ENCODE data around the gene PAX4.

The PAX4 gene, protein sequence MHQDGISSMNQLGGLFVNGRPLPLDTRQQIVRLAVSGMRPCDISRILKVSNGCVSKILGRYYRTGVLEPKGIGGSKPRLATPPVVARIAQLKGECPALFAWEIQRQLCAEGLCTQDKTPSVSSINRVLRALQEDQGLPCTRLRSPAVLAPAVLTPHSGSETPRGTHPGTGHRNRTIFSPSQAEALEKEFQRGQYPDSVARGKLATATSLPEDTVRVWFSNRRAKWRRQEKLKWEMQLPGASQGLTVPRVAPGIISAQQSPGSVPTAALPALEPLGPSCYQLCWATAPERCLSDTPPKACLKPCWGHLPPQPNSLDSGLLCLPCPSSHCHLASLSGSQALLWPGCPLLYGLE

DNA sequence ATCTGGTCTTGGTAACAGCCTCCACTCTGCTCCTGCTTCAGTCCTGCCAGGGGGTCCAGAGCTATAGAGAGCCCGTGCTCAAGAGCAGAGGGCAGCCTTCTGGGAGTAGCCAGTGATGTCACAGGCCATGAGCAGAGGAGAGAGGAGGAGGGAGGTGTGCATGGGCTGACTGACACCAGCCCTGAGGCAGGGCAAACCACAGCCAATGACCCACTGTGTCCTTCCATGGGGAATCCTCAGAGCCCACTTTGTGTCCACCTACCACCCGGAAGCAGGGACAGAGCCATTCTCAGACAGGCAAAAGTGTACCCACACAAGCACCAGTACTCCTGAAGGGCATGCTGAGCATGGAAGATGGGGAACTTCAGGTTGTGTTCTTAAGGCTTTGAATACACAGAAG, at the start of gene PAX4:
TSS of gene PAX4 (minus strand) at position 101 of the 400 bp plus-strand sequence. CDS start 2,214 bp downstream, outside the sequence.
- no peak for ATAC-seq

DNA sequence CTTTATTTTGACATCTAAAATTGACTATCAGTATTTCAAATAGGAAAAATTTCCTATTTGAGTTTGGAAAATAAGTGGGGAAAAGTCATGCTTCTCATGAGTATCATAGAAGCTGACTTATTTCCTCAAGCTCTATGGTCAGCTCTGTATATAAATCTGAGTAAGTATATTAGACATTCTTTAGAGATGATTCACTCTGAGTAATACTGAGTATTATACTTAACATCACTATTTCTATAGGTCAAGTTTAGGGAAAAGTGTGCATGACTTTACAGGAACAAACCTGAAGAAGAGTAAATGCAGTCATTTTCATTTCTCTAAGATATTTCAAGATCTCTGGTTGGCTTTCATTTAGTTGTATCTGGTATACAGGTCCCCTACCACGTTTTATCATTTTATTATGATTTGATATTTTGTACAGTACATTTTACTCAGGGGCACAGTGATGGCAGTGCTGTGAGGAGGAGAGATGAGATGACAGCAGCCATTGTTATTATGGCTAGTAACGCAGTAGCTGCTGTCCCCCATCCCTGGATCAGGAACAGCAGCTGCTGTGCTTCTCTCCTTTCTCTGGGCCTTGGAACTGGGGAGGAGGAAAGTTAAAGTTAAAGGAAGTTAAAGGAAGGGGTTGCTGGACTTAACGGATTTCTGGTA, 49.2 kb upstream of the PAX4 start:
- peak; percentile 87 to 91 for ATAC-seq

DNA sequence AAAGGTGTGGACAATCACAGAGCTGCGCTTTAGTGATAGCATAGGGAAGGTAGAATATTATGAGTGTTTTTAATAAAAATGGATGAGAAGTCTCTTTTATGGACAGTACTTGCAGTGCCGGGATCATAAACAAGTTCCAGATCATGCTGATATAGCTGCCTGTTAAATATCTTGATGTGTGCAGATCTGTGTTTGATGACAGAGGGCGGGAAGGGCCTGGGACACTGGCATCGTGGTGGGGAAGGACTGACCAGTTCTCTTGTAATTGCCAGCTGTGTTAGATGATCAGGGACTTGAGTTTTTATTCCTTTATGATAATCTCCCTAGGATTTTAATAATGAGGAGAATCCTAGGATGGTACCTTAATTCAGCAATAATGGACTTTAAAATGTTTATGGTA, 48.7 kb upstream of the PAX4 start:
- no peak for ATAC-seq

DNA sequence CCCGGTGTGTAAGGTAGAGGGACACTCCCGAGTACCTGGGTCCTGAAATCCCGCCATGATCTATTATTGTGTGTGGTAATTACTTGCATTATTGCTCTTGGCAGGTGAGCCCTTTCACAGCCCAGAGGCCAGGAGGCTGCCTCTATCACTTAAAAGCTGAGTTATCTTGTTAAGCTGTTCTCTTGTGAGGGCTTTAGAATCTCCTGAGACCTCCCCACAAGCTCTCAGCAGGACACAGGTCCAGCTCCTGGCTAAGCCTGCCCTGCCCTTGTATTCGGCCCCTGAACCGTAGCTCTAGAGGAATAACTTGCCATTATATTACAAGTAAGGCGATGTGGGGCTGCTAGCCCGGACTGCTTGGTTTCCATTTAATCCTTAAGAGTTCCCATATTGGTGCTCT, 48.0 kb upstream of the PAX4 start:
- no peak for ATAC-seq

DNA sequence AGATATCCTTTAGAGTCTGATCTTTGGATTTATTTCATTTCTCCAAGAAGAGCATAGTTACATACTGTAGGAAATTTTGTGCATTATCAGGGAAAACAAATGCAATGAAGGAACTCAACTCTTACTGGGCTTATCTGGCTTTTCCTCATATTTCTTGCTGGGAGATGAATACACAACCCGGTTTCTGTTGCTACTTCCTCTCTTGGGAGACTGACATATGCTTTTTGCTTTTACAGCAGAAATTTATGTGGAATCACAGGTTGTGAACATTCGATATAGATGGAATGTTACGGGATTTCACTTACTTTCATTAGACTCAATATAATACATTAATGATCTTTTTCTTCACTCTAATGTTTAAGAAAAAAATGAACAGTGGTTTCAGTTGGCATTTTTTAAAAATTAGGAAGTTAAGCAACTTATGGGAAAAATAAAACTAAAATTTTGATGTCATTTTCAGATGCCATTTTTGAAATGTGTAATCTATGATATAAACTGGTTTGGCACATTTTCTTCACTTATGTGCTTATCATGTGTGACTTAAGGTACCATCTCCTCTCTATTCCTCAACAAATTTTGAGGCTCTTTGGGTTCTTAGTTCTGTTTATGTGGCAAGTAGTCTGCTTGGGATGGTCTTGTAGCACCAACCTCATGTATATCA, 41.2 kb upstream of the PAX4 start:
- ATAC-seq = no peak

DNA sequence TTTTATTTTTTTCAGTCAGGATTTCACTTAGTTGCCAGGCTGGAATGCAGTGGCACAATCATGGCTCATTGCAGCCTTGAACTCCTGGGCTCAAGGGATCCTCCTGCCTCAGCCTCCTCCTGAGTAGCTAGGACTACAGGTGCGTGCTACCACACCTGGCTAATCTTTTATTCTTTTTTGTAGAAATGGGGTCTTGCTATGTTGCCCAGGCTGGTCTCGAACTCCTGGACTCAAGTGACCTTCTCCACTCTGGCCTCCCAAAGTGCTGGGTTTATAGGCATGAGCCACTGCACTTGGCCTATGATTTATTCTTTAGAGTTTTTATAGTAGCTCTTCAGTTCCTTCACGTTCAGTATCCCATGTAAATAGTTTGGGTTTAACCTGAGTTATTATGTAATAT, 39.6 kb upstream of the PAX4 start:
- ATAC-seq = no peak

DNA sequence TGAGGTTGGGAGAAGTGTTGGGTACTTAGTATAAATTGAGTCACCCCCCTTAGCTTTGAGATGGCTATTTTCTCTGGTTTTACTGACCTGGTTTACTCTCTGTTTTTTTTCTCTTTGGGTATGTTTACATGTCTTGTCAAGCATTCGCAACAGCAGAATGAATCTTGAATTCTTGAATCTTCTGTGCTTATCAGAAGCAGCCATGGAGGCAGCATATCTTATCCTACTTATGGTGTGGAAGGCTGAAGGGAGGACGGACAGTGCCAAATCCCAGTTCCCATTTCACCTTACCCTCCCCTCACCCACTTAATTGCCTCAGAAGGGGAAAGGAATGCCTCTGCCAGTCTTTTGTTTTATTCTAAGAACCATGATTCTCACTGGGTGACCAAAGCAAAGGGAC, 37.8 kb upstream of the PAX4 start:
- ATAC-seq = no peak

DNA sequence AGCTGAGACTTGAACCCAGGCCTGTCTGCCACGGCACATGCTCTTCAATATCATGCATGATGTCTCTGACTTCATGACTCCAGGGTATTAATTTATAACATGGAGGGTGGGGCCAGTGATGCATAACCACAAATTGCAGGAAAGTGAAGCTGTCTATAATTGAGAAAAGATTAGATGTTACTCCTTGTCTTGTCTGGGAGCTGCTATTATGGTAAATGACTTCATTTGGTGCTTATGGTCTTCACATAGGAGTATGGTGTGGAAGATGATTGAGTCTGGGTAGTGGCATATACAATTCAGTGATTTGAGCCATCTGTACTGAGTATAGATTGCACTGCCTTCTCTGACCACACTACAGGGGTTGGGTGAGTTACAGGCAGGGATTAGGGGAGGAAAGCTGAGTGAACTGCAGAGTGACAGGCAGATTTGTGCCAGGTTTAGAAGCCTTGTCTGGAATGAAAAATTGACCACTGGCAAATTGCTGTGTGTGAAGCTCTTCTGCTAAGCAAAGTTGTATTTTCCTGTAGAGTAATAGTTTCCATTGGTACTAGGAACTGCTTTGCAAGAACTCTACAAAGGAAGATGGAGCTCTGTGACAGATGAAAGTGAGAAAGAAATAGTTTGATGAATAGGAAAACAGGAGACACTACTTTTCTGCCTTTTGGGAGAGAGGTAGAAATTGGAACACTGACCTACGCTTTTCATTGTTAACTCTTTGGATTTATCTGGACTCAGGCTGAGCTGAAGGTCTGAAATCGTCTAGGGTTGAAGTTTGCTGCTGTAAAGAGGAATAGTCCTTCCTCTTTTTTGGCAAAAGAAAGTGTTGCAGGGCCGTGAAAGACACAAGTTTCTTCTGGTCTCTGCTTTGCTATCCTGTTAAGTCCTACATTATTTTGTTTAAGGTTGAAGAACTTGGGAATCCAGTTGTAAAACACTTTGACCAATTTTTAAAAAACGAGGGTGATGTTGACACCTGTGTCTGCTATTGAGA, 36.8 kb upstream of the PAX4 start:
- no peak for ATAC-seq

DNA sequence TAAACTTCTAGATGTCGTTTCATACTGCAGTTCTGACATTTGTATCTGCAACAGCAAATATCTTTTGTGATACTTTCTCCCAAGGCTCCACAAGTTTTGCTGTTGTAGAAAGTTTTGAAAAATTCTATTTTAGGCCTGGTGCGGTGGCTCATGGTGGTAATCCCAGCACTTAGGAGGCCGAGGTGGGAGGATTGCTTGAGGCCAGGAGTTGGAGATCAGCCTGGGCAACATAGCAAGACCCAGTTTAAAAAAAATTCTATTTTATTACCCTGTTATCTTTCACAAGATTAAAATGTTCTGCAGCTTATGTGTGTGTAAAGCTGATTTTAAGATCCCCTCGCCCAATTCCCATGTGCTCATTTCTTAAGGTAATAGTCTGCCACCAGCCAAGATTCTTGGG, 35.5 kb upstream of the PAX4 start:
- ATAC-seq = no peak

DNA sequence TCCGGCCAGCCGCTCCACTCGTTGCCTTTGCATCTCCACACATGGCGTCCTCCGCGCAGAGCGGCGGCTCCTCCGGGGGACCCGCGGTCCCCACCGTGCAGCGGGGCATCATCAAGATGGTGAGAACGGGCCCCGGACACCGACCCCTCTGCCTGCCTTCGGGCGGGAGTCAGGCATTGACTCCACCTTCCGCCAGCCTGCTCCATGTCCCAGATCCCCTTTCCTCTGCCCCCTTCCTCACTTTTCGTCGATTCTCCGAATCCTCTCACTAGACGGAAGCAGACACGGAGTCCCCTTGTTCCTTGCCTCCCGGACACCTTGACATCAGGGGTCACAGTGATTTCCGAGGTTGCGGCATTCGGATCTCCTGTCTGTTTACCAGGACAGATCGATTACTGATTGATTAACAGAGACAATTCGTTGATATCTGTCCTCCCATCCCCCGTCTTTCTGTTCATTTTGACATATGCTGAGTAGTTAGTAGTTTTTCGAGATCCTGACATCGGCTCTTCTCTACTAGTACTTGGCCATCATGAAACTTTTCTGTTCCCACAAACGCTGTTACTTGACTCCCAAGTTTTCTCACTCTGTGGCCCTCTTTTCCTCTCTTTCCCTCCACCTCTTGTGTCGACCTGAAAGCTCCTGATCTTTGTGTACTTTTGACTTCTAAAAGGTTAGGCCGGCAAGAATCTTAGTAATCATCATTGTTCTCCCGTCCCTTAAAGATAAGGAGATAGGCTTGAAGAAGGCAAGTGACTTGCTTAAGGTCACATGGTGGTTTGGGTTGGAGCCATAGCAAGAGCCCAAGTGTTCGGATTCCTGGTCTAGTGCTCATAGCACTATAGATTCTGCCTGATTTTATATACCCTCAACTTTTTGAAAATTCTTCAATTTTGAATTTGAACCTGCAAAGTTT, 34.6 kb upstream of the PAX4 start:
- ATAC-seq = peak; percentile 7 to 25

DNA sequence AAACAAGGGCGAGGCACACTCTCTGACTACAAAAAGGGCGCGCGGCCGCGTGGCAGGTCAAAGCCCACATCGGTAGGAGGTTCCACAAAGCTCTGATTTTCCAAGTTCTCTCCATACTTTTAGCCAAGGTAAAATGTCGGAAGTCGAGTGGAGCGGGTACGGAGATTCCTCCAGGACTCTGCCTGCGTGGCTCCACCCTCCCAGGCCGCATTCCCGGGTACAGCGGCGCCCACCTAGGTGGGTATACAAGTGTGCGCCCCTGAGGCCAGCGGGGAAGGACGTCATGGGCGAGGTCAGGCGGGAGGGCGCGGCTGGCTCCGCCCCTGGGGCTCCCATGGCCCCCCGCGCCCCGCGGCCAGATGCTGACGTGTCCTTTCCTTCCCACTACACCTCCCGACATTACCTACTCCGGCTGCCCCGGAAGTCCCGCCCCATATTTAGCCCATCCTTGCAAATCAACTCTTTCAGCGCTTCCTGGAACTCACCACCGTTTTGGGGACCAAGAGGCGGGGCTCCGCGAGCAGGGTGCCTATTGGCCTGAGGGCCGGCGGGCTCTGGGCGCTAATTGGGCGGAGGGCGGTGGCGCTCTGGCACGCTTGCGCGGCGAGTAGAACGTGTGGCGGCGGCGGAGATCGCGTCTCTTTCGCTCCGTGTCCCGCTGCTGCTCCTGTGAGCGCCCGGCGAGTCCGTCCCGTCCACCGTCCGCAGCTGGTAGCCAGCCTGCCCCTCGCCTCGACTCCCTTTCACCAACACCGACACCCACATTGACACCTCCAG, 33.8 kb upstream of the PAX4 start, which contains the start of gene SND1:
TSS of gene SND1 (plus strand) at position 639 of the 777 bp plus-strand sequence. CDS start 180 bp downstream, outside the sequence.
- peak; percentile 96 for ATAC-seq

DNA sequence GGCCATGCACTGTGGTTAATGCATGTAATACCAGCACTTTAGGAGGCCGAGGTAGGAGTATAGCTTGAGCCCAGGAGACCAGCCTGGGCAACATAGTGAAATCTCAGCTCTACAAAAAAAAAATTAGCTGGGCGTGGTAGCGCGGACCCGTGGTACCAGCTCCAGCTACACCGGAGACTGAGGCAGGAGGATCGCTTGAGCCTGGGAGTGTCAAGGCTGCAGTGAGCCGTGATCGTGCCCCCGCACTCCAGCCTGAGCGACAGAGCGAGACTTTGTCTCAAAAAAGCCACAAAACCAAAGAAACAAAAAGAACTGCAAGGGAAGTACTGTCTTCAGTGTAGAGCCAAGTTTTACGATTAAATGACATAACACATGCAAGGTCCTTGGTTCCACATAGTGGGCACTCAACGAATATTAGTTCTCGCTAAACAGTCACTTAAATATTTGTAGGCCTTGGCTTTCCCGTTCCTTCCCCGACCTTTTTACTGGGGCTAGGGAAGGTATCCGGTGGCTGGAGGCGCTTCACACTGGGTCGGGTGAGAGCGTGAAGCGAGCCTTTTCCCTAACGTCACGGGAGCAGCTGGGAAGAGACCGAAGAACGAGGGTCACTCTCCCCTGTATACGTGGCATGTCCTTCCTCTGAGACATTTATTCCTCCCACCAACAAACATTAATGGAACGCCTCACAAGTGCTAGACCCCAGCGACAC, 33.1 kb upstream of the PAX4 start:
- ATAC-seq = no peak

DNA sequence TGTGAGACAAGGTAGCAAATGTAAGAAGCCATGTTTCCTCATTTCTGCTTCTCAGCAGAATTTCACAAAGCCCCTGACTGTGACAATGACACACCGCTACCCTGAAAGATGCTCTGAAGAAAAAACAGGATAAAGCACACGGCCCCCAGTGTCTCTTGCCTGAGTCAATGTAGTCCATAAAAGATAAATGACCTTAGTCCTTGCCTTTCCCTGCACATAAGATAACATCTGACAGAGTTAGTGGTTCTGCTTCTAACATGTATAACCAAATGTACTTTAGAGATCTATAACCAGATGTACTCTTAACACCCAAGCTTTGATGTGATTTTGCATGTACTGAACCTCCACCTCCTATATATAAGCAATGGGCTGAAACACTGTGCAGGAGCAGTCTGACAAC, 31.0 kb upstream of the PAX4 start:
- no peak for ATAC-seq

DNA sequence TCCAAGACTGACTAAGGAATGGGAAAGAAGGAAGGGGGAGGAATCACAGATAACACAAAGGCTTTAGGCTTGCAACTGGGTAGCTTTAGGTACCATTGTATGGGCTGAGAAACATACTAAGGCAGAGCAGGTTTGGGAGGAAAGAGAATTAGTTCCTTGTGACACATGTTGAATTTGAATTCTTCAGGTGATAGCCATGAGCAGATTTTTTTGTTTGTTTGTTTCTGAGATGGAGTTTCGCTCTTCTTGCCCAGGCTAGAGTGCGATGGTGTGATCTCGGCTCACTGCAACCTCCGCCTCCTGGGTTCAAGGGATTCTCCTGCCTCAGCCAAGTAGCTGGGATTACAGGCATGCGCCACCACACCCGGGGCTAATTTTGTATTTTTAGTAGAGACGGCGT, 29.7 kb upstream of the PAX4 start:
- no peak for ATAC-seq

DNA sequence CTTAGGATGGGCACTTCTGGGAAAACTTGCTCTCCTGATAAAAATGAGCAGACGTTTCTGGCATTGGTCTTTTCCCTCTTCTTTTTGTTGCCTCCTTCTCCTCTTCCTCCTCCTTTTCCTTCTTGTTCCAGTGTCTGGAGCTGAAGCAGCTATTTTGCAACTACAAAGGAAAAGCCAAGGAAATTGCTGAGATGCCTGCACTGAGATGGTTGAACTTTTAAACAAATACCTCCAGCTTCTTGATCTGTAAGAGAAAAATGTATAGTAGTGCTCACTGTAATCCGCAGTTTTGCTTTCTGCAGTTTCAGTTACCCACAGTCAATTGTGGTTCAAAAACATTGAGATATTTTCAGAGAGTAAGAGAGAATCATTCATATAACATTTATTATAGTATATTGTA, 26.5 kb upstream of the PAX4 start:
- no peak for ATAC-seq

DNA sequence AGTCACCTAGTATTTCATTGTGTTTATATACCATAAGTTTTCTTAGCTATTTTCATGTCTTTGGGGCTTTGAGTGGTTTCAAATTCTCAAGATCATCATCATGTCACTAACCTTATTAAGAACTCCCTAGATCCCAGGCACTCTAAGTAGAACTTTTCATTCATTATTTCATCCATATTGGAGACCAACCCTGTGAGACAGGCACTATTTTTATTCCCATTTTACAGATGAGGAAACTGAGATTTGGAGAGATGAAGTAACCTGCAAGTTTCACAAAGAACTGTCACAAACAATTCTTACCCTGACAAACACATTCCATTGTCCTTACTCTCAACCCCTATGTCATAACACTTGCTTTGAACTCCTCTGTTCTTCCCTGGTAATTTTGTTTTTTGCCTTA, 20.3 kb upstream of the PAX4 start:
- no peak for ATAC-seq

DNA sequence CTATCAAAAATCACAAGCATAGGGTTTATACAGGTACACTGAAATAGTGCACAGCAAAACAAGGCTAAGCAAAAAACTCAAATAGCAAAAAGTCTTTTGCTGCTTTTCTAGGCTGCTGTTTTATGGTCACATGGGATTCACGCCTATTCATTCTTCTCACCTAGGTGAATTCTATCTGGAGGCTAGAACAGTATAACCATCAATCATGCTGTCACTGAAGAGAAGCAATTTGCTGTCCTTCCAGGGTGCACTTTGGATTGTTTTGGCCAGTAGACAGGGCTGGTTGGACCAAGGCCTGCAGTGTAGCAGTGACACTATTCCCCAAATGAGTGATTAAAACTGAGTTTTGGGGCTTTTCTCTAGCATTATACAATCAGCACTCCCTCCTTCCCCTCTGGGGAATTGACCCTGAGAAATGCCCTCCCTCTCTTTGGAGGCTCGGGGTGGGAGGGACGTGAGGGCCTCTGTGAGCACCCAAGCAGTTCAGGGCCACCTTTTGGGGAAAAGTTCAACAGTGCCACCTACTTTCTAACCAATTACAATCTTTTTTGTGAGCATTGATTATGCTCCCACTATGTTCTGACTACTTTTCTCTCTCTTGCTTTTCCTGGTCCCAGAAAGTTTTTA, 17.8 kb upstream of the PAX4 start:
- ATAC-seq = no peak

DNA sequence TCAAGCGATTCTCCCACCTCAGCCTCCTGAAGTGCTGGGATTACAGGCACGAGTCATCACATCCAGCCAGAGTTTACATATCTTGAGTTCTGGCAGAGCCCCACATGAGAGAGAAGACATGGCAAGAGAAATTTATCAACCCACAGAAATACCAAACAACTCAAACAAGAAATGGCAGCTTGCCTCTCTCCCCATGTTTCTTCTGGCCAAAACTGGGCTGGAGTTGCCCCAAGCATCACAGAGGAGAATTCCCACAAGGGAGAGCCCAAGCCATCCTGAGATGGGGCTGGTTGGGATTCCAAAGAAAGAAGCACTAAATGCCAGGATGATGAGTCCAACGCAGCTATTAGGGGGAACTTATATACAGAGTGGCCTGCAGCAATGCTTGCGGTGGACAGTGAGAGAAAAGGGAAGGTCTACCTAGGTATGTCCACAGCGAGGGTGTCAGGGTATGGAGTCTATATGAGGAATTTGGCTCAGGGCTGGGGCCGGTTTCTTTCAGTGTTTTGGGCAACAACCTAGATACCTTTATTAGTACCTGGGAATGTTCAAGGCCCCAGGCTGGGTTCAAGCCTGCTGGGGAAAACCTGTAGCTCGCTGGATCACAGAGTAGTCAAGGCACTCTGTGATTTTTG, 14.5 kb upstream of the PAX4 start:
- no peak for ATAC-seq

DNA sequence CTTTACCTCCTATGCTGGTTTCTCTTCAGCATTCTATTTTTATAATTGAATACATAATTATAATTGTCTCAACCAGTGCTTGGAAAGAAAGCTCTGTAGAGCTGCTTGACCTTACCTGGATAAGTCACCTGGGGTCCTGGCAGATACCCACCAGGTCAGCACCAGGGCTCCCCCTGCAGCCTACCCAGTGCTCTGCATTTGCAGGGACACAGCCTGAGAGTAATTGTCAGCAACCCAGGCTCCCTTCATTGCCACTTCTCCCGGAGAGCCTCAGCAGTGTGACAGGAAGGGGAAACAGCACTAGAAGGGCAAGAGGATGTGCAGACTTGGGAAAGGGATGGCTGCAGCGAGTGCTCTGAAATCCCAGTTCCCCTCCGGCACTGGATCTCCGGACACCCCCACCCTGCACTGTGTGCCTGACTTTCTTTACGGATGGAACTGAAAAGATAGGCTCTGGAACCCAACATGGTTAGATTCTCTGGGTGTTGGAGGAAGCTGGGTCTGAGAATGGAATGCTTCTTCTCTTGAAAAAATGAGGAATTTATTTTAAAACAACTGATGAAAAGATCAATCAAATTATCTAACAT, 11.4 kb upstream of the PAX4 start:
- peak in 1 of 2 donors; percentile 33 for ATAC-seq

All from activated CD4-positive, CD25-positive, alpha-beta regulatory T cell treated with anti-CD3 and anti-CD28 coated beads, Interleukin-2, amount 50 U/mL, for 24 hours (primary cell).